Erythroblast (primary cell): ENCODE measurements around the gene SHMT2.

Experiments used
- GATA1 ChIP-seq: IDR thresholded peaks from 2 replicates; pipeline ENCODE4 v1.6.1; 2011; ENCODE audit warnings: low read depth, mild to moderate bottlenecking, control low read depth, low read length, moderate library complexity
- POLR2A ChIP-seq: IDR thresholded peaks from 2 replicates; pipeline ENCODE4 v1.6.1; 2011; ENCODE audit warnings: mild to moderate bottlenecking, low read length

DNA sequence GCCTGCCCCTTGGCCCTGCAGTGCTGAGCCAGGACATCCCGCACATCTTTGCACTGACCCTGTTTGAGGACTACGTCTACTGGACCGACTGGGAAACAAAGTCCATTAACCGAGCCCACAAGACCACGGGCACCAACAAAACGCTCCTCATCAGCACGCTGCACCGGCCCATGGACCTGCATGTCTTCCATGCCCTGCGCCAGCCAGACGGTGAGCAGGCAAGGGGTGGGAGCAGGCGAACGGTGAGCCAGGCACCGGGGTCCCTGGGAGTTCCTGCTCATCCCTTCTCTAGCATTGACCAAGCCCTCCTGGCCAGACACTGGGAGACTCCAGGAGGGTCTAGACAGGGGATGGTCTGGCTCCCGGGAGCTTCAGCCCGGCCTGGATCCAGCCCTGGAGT is 30.3 kb upstream of the SHMT2 start:
- no peak for TF ChIP-seq POLR2A
- TF ChIP-seq GATA1: no peak
